Tibial nerve (tissue), 3 donors: Measurements from ENCODE around the gene ZGLP1.

Experiments
- CTCF ChIP-seq, 5 experiments: fragments of 200-600 bp in 3 of 5; fragments of 450-650 bp in 2 of 5; sonication (generic) in 3 of 5; IDR thresholded peaks; one replicate each; pipeline ENCODE4 v1.5.1; 2016 to 2019; ENCODE audit warnings: antibody characterized with exemption in 5 of 5, mild to moderate bottlenecking in 3 of 5, moderate library complexity in 2 of 5
- POLR2A ChIP-seq, 2 donors: fragments of 450-650 bp; IDR thresholded peaks; one replicate each; pipeline ENCODE4 v1.6.1; 2017; ENCODE audit warnings: antibody characterized with exemption in 2 of 2, mild to moderate bottlenecking in 2 of 2, moderate library complexity in 2 of 2

GRCh38 chr19:10306327-10306726 is 3.3 kb downstream of the ZGLP1 start:
- TF ChIP-seq POLR2A (IDR thresholded peaks at IDR 0.05) = no peak
- no peak for TF ChIP-seq CTCF (IDR thresholded peaks at IDR 0.05)
